ENCODE data around the gene RUSC2. TPM values are rescaled to one million over a fixed set of nuclear protein-coding genes. Genes with fewer than 3 reads are reported as not detected.
A peak's percentile ranks its signal among the peaks of the same experiment; 100 is the strongest.

The RUSC2 gene
- total RNA-seq, 6 donors from 2014 or later, result 16.0 to 42.7 (median 28.0) TPM

GRCh38 chr9:35538361-35539234 is 48.7 kb downstream of the RUSC2 start:
- DNase-seq (peak; percentile 64 to 86), ATAC-seq (ENCODE audit: low FRiP score in 2 of 2) (peak; percentile 80 to 93)
- TF ChIP-seq EP300 (IDR thresholded peaks at IDR 0.05) (peak in 1 of 4 donors; percentile 16), POLR2AphosphoS5 (IDR thresholded peaks at IDR 0.05) (peak in 1 of 2 donors; percentile 53), CTCF (IDR thresholded peaks at IDR 0.05) (no peak), POLR2A (IDR thresholded peaks at IDR 0.05) (peak in 1 of 4 donors; percentile 34)
- Histone ChIP-seq H3K4me3 (peak overlapping the region; percentile 19 to 38 (median 33)), H3K36me3 (no peaks in the 10 kb centered on the region), H3K27ac (peak overlapping the region; percentile 66 to 92 (median 81)), H3K27me3 (no peaks in the 10 kb centered on the region), H3K4me1 (peaks cover 22 to 57% (median 35%) of the 10 kb centered on the region in 4 donors), H3K9me3 (no peaks in the 10 kb centered on the region)
- 25 to 29% methylated on average over 11 to 18 of the region's 18 CpGs for WGBS, 2 donors

Other genes with a start within 250 kb of the RUSC2 start
- 10 to 100 TPM; 36.9 to 61.9 (median 43.6) TPM for gene TESK1, start 115.2 kb downstream of the RUSC2 start, total RNA-seq
- gene CD72, start 128.3 kb downstream of the RUSC2 start, total RNA-seq, result 10 to 100 TPM in 2 of 6 donors, 1 to 10 TPM in 4; 2.5 to 44.0 (median 7.2) TPM
- 1 to 10 TPM in 5 of 6 donors, not detected in 1; 1.1 to 3.1 (median 1.8) TPM for gene SIT1, start 160.8 kb downstream of the RUSC2 start, total RNA-seq
- gene RMRP, start 167.9 kb downstream of the RUSC2 start, total RNA-seq, result over 10,000 TPM in 2 of 6 donors, 1,000 to 10,000 TPM in 3, 100 to 1,000 TPM in 1; 886 to 22,003 (median 3,451) TPM
- 10 to 100 TPM; 17.8 to 49.4 (median 35.1) TPM for gene CCDC107, start 168.2 kb downstream of the RUSC2 start, total RNA-seq
- gene ARHGEF39, start 175.1 kb downstream of the RUSC2 start, total RNA-seq, result 1 to 10 TPM in 2 of 6 donors, under 1 TPM in 3, not detected in 1; 0.30 to 1.1 (median 0.37) TPM
- under 1 TPM in 2 of 6 donors, not detected in 4; 0.14 to 0.24 TPM for gene CA9, start 183.8 kb downstream of the RUSC2 start, total RNA-seq
- gene TPM2, start 199.8 kb downstream of the RUSC2 start, total RNA-seq, result 100 to 1,000 TPM in 5 of 6 donors, 10 to 100 TPM in 1; 89.3 to 265 (median 214) TPM
- 100 to 1,000 TPM; 237 to 557 (median 325) TPM for gene TLN1, start 242.1 kb downstream of the RUSC2 start, total RNA-seq
- 10 to 100 TPM; 27.2 to 61.3 (median 33.5) TPM for gene CREB3, start 242.6 kb downstream of the RUSC2 start, total RNA-seq

All from upper lobe of left lung (tissue), 6 donors.